ENCODE results near the gene DCDC2. TPM values are rescaled to one million over a fixed set of nuclear protein-coding genes. Genes with fewer than 3 reads are reported as not detected.
A peak's percentile ranks its signal among the peaks of the same experiment; 100 is the strongest.
"Not testable (repeated sequence)": the region's sequence is repeated elsewhere in the genome, so short reads cannot be mapped to it uniquely, and the experiment has no call there.

DCDC2 gene
- total RNA-seq, 1 experiment from 2014 or later, result not detected

GRCh38 chr6:24307881-24308280 is 50.0 kb downstream of the DCDC2 start:
- DNase-seq, result no peak
- H3K27me3 ChIP-seq, result no peaks in the 10 kb centered on the region

GRCh38 chr6:24306936-24307335 is 50.9 kb downstream of the DCDC2 start:
- no peaks in the 10 kb centered on the region for H3K9me3 ChIP-seq
- no peak for DNase-seq
- no peaks in the 10 kb centered on the region for H3K36me3 ChIP-seq
- H3K27me3 ChIP-seq, result no peaks in the 10 kb centered on the region
- H3K4me3 ChIP-seq, result no peak overlapping the region

More at GRCh38 chr6:24307881-24308280, 50.0 kb downstream of the DCDC2 start:
- no peaks in the 10 kb centered on the region for H3K36me3 ChIP-seq
- no peak overlapping the region for H3K4me3 ChIP-seq
- no peaks in the 10 kb centered on the region for H3K9me3 ChIP-seq

DNA sequence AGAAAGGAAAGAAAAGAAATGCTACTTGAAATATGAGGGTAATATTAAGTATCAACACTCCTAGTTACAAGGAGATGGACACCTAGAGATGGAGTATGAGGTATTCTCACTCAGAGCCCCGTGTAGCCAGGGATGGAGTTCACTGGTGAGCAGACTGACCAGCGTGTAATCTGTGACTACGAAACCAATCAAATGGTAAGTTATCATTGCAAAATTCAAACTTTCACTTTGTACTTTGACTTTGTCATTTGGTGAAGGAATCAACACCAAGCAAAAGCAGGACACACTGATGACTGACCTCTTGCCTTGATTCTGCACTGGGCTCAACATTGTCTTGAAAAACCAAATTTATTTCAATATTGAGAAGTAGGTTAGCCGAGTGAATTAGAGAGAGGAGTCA is 51.8 kb downstream of the DCDC2 start:
- no peaks in the 10 kb centered on the region for H3K9me3 ChIP-seq
- DNase-seq, result no peak
- no peak overlapping the region for H3K4me3 ChIP-seq
- H3K27me3 ChIP-seq, result no peaks in the 10 kb centered on the region
- H3K36me3 ChIP-seq, result no peaks in the 10 kb centered on the region

- Histone ChIP-seq H3K27me3 (no peaks in the 10 kb centered on the region), H3K9me3 (no peaks in the 10 kb centered on the region), H3K4me3 (no peak overlapping the region), H3K36me3 (no peaks in the 10 kb centered on the region)
- DNase-seq, result no peak
These were observed 60.9 kb downstream of the DCDC2 start for GRCh38 chr6:24296944-24297343.

GRCh38 chr6:24293852-24294251 is 64.0 kb downstream of the DCDC2 start:
- H3K4me3 ChIP-seq, DNase-seq, H3K27me3 ChIP-seq, H3K36me3 ChIP-seq, H3K9me3 ChIP-seq: not testable (repeated sequence)

DNA sequence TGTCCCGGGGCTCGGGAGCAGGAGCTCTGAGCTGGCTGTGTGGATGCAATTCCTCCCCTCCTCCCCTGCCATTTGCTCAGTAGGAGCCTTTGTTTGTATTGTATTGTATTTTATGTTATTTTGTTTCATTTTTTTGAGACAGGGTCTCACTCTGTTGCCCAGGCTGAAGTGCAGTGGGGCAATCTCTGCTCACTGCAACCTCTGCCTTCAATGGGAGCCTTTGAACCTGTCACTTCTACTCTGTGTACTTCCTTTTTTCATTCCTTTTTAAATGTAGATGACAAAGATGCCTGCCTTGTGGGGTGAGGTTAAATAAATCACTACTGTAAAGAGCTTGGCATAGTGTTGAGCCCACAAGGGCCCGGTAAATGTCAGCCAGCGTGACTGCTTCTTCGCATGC is 70.6 kb downstream of the DCDC2 start:
- Histone ChIP-seq H3K36me3 (no peaks in the 10 kb centered on the region), H3K9me3 (no peaks in the 10 kb centered on the region), H3K27me3 (no peaks in the 10 kb centered on the region), H3K4me3 (no peak overlapping the region)
- DNase-seq, result no peak

GRCh38 chr6:24284006-24284405 is 73.9 kb downstream of the DCDC2 start:
- Histone ChIP-seq H3K4me3 (no peak overlapping the region), H3K9me3 (no peaks in the 10 kb centered on the region), H3K27me3 (no peaks in the 10 kb centered on the region), H3K36me3 (no peaks in the 10 kb centered on the region)
- no peak for DNase-seq

DNA sequence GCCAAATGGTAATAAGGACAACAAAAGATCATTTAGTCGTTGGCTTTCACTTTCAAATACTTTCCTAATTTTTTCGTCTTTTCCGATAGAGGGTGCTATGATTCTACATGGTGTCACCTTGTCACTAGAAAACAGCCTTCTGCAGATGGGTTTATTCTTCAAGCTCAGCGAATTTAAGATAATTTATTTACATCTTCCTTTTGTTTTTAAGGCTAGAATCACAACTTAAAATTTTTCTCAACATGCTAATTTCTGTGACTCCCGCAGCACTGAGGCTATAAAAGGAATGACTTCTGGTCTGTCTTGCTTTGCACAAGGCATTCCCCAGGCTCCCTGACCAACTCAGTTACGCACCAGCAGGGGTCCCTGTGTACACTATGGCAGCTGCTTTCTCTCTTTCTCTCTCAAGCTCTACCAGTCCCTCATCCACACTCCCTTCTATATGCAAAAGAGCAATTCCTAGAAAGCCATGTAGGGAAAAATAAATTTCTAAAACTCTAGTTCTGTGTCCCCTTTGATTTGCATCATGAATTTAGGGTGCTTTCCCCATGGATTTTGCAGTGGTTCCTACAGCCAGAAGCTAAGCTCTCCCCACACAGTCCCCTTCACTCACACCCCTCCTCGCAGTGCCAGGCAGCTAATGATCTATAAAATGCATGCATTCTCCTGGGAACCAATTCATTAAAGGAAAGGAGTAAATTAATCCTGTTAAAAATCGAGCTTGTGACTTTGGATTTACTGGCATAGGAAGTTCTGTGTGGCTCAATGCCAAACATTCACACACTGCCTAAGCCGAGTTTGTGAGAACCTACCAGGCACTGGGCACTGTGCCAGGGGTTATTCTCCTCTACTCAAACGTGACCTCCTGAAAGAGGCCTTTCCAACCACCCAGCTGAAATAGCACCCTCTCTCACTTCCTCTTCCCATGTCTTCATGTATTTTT is 74.5 kb downstream of the DCDC2 start:
- DNase-seq, result peak; percentile 48
- Histone ChIP-seq H3K27me3 (no peaks in the 10 kb centered on the region), H3K9me3 (no peaks in the 10 kb centered on the region), H3K4me3 (no peak overlapping the region), H3K36me3 (no peaks in the 10 kb centered on the region)

DNA sequence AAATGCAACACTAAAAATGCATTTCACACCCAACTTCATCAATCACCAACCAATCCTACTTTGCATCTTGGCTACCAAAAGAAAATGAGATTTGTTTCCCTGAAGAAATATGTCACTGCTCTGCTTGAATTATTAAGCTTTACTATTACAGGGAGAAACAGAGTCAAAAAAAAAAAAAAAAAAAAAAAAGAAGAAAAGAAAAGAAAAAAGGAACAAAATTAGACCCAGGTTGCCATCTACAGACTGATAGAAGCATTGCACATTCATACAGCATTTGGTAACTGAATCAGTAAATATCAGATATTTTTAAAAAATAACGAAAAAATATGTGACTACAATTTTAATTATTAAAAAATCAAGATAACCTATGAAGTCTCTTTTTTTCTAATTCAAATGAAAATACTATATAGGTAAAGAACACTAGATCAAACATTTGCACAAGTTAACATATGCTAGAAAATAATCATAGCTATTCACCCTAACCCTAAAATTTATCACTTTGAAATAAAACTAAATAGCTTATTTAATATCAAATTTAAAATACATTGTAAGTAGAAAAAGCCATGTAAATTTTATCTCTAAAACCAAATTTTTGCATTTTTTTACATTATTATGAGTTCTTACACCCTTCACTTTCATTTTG is 83.3 kb downstream of the DCDC2 start:
- no peaks in the 10 kb centered on the region for H3K9me3 ChIP-seq
- H3K36me3 ChIP-seq, result no peaks in the 10 kb centered on the region
- H3K27me3 ChIP-seq, result no peaks in the 10 kb centered on the region
- no peak for DNase-seq
- H3K4me3 ChIP-seq, result no peak overlapping the region

DNA sequence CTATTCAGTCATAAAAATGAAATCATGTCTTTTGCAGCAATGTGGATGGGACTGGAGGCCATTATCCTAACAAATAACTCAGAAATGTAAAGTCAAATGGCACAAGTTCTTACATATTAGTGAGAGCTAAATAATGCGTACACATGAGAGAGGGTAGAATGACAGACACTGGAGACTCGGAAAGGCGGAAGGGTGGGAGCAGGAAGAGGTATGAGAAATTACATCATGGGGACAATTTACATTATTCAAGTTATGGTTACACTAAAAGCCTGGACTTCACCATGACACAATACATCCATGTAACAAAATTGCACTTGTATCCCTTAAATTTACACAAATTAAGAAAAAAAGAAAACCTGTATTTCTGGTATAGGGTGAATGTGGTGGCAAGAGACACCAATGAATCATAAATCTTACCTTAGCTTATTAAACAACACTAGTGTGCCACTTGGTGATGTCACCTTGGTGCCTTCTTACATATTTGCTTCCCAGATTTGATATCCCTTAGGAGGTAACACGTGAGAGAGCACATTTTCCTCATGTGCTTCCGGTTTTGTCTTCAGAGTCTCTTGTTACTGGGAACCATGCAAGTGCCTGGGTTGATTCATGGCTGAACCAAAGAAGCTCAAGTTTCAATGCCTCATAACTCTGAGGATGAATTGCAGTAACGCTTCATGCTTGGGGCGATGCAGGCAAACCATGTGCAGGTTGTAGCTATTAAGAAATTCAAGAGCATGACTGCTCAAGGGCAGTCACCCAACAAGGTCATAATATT is 84.6 kb downstream of the DCDC2 start:
- Histone ChIP-seq H3K9me3 (no peaks in the 10 kb centered on the region), H3K27me3 (no peaks in the 10 kb centered on the region), H3K36me3 (no peaks in the 10 kb centered on the region), H3K4me3 (no peak overlapping the region)
- no peak for DNase-seq

DNA sequence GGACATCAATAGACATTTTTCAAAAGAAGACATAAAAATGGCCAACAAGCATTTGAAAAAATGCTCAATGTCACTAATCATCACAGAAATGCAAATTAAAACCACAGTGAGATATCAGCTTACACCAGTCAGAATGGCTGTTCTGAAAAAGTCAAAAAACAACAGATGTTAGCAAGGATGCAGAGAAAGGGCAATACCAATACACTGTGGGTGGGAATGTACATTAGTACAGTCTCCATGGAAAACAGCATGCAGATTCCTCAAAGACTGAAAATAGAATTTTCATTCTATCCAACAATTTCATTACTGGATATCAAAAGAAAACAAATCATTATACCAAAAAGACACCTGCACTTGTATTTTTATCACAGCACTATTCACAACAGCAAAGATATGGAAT is 85.3 kb downstream of the DCDC2 start:
- Histone ChIP-seq H3K9me3 (no peaks in the 10 kb centered on the region), H3K4me3 (no peak overlapping the region), H3K27me3 (no peaks in the 10 kb centered on the region), H3K36me3 (no peaks in the 10 kb centered on the region)
- no peak for DNase-seq

DNA sequence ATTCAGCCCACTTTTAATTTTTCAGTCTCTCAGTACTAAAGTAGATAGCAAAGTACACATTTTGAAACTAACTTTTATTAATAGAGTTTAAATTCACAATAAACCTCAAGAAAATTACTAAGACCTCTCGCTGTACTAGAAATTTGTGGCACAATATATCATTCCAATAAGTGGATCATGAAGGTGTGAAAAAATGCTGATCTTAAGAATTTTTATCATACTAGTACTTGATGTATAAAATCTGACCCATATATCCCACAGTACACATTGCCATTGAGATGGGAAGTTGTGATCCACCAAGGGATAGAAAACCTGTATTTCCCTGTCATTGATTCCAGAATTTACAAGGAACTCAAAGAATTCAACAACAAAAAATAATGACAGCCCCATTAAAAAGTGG is 85.7 kb downstream of the DCDC2 start:
- Histone ChIP-seq H3K36me3 (no peaks in the 10 kb centered on the region), H3K4me3 (no peak overlapping the region), H3K9me3 (no peaks in the 10 kb centered on the region), H3K27me3 (no peaks in the 10 kb centered on the region)
- DNase-seq, result no peak

DNA sequence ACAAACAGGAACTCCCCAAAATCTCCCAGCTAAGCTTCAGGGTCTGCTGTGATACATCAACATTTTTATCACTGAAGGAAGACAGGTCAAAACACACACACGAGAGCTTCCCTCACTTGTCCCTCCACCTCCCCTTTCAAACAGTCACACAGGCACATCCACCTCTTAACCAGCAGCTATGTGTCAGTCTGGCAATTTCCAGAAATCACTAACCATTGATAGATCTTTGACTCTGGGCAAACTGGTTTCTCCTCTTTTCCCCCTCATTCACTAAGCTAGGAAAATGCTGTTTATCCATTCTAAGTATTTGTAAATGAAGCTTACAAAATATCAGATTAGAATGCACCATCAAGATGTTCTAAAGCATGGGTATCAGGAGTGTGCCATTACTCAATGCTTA is 87.8 kb downstream of the DCDC2 start:
- Histone ChIP-seq H3K27me3 (no peaks in the 10 kb centered on the region), H3K36me3 (no peaks in the 10 kb centered on the region), H3K9me3 (no peaks in the 10 kb centered on the region), H3K4me3 (no peak overlapping the region)
- no peak for DNase-seq

- not testable (repeated sequence) for H3K9me3 ChIP-seq, H3K27me3 ChIP-seq, DNase-seq, H3K36me3 ChIP-seq, H3K4me3 ChIP-seq
These were observed 99.6 kb downstream of the DCDC2 start for GRCh38 chr6:24258214-24258613.

DNA sequence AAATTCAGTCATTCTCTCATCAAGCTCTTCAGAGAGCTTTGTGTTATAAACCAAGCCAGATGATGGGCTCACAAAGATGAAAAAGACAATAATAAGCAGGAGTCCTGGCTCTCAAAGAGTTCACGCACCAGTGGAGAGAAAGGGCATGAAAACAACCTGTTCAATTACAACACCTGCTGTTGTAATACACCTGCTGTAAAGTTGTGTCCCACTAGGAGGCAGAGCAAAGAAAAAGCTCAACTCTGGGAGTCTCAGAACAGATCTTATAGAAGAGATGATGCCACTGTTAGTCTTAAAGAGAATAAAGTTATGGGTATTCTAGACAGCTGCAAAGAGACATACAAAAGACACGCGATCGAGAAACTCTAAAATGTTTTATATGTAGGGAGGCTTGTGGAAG is 100.6 kb downstream of the DCDC2 start:
- no peaks in the 10 kb centered on the region for H3K9me3 ChIP-seq
- H3K4me3 ChIP-seq, result no peak overlapping the region
- no peak for DNase-seq
- no peaks in the 10 kb centered on the region for H3K27me3 ChIP-seq
- no peaks in the 10 kb centered on the region for H3K36me3 ChIP-seq

DNA sequence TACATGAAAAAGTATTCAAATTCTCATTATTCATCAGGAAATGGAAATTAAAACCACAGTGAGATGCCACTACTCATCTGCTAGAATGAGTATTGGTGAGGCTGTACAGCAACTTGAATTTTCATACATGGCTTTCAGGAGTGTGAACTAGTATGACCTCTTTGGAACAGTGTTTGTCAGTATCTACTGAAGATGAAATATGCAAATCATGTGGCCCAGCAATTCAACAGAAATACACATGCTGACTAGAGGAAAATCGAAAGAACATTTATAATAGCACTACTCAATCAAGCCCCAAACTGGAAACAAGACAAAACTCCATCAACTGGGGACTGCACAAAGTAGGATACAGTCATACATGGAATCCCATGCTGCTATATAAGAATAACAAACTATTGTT is 102.2 kb downstream of the DCDC2 start:
- H3K4me3 ChIP-seq, result no peak overlapping the region
- H3K27me3 ChIP-seq, result no peaks in the 10 kb centered on the region
- no peaks in the 10 kb centered on the region for H3K36me3 ChIP-seq
- DNase-seq, result no peak
- H3K9me3 ChIP-seq, result no peaks in the 10 kb centered on the region

GRCh38 chr6:24253360-24253759 is 104.5 kb downstream of the DCDC2 start:
- H3K27me3 ChIP-seq, result no peaks in the 10 kb centered on the region
- no peaks in the 10 kb centered on the region for H3K36me3 ChIP-seq
- no peak overlapping the region for H3K4me3 ChIP-seq
- H3K9me3 ChIP-seq, result no peaks in the 10 kb centered on the region
- no peak for DNase-seq
